K562 (cell line): ENCODE measurements around the gene CS. TPM values are rescaled to one million over a fixed set of nuclear protein-coding genes. Genes with fewer than 3 reads are reported as not detected.

Source experiments
- ADNP ChIP-seq: fragments of 200-800 bp; sonication (Bioruptor generic); IDR thresholded peaks from 2 replicates; pipeline ENCODE4 v1.6.1; 2016; ENCODE audit warnings: missing genetic modification characterization, missing compliant biosample characterization
- BACH1 ChIP-seq: fragments of 200-800 bp; sonication (Bioruptor generic); IDR thresholded peaks from 2 replicates; pipeline ENCODE4 v1.6.1; 2016; ENCODE audit warnings: missing genetic modification characterization, missing compliant biosample characterization
- BCOR ChIP-seq: fragments of 450-650 bp; IDR thresholded peaks from 2 replicates; pipeline ENCODE4 v1.6.1; 2016
- FOXA3 ChIP-seq, 2 experiments: fragments of 450-650 bp in 1 of 2; sonication (generic) in 1 of 2; formaldehyde crosslinking; IDR thresholded peaks in 1 of 2; conservative IDR thresholded peaks in 1 of 2; 2 replicates each; pipeline versions ENCODE4 v1.4.0 to v1.8.0; 2020 to 2022; ENCODE audit warnings: mild to moderate bottlenecking in 2 of 2, missing genetic modification reagents in 1 of 2
- FUS ChIP-seq: fragments of 200-400 bp; formaldehyde crosslinking; optimal IDR thresholded peaks from 2 replicates; pipeline ENCODE3; 2017; ENCODE audit warnings: low read depth, low read length
- GABPA ChIP-seq: fragments of 200-800 bp; sonication (Bioruptor generic); conservative IDR thresholded peaks from 2 replicates; pipeline ENCODE4 v1.6.1; 2016; ENCODE audit warnings: low read depth, missing genetic modification characterization, missing compliant biosample characterization
- HDAC1 ChIP-seq, 2 experiments: fragments of 450-650 bp; IDR thresholded peaks; 2 replicates each; pipeline ENCODE4 v1.6.1; 2016 to 2017; ENCODE audit warnings: inconsistent platforms in 1 of 2, mild to moderate bottlenecking in 1 of 2, moderate library complexity in 1 of 2
- HNRNPH1 ChIP-seq: fragments of 200-400 bp; formaldehyde crosslinking; optimal IDR thresholded peaks from 2 replicates; pipeline ENCODE3; 2017; ENCODE audit warnings: low read depth, mild to moderate bottlenecking, low read length, moderate library complexity
- KDM5B ChIP-seq: fragments of 200-600 bp; sonication (generic); IDR thresholded peaks from 2 replicates; pipeline ENCODE4 v1.6.1; 2012; ENCODE audit warnings: low read depth, mild to moderate bottlenecking, moderate library complexity, low read length, control low read depth, inconsistent platforms; ENCODE audit not compliant: insufficient replicate concordance
- NUFIP1 ChIP-seq: fragments of 450-650 bp; IDR thresholded peaks from 2 replicates; pipeline ENCODE4 v1.6.1; 2018; ENCODE audit not compliant: partially characterized antibody
- OTX1 ChIP-seq: fragments of 450-650 bp; formaldehyde crosslinking; IDR thresholded peaks from 2 replicates; pipeline ENCODE4 v1.4.0; 2022; ENCODE audit warnings: mild to moderate bottlenecking
- PHF20 ChIP-seq: fragments of 450-650 bp; IDR thresholded peaks from 2 replicates; pipeline ENCODE4 v1.6.1; 2018; ENCODE audit not compliant: partially characterized antibody
- POLR2AphosphoS2 ChIP-seq: IDR thresholded peaks from 2 replicates; pipeline ENCODE4 v1.6.1; 2012; ENCODE audit warnings: low read length, improper control_type of control experiment
- POLR3A ChIP-seq: IDR thresholded peaks from 2 replicates; pipeline ENCODE4 v1.6.1; 2011; ENCODE audit warnings: borderline replicate concordance, mild to moderate bottlenecking, moderate library complexity; ENCODE audit not compliant: insufficient read length, insufficient read depth; ENCODE audit errors: extremely low read depth
- RBM34 ChIP-seq: fragments of 200-400 bp; formaldehyde crosslinking; IDR thresholded peaks from 2 replicates; pipeline ENCODE4 v1.6.1; 2018; ENCODE audit warnings: low read length, borderline replicate concordance; ENCODE audit not compliant: insufficient read depth
- RHOXF2B ChIP-seq: fragments of 250-450 bp; sonication (Bioruptor Pico); conservative IDR thresholded peaks from 2 replicates; pipeline ENCODE4 v1.5.1; 2021
- SMARCA5 ChIP-seq: fragments of 450-650 bp; IDR thresholded peaks from 2 replicates; pipeline ENCODE4 v1.6.1; 2016
- SP2 ChIP-seq: IDR thresholded peaks from 2 replicates; pipeline ENCODE4 v1.6.1; 2011; ENCODE audit warnings: mild to moderate bottlenecking, low read depth, low read length, moderate library complexity; ENCODE audit not compliant: poor library complexity, severe bottlenecking; ENCODE audit errors: extremely low read depth
- ZC3H8 ChIP-seq: fragments of 450-650 bp; IDR thresholded peaks from 2 replicates; pipeline ENCODE4 v1.6.1; 2017
- ZFP30 ChIP-seq: fragments of 250-450 bp; sonication (Bioruptor Pico); IDR thresholded peaks from 2 replicates; pipeline ENCODE4 v1.8.0; 2022; ENCODE audit warnings: moderate library complexity, mild to moderate bottlenecking, inconsistent platforms, borderline replicate concordance
- ZNF121 ChIP-seq: sonication (generic); formaldehyde crosslinking; conservative IDR thresholded peaks from 2 replicates; pipeline ENCODE4 v1.8.0; 2022; ENCODE audit warnings: missing genetic modification reagents
- ZNF134 ChIP-seq: fragments of 250-450 bp; sonication (Bioruptor Pico); conservative IDR thresholded peaks from 2 replicates; pipeline ENCODE4 v1.4.0; 2020
- ZNF561 ChIP-seq: fragments of 450-650 bp; formaldehyde crosslinking; conservative IDR thresholded peaks from 2 replicates; pipeline ENCODE4 v1.4.0; 2020; ENCODE audit warnings: mild to moderate bottlenecking, moderate library complexity
- ZNF699 ChIP-seq: fragments of 250-450 bp; sonication (Bioruptor Pico); IDR thresholded peaks from 2 replicates; pipeline ENCODE4 v1.8.0; 2021; ENCODE audit warnings: mild to moderate bottlenecking, moderate library complexity; ENCODE audit not compliant: insufficient replicate concordance
- ZNF79 ChIP-seq: fragments of 250-450 bp; sonication (Bioruptor Pico); IDR thresholded peaks from 2 replicates; pipeline ENCODE4 v1.4.0; 2020; ENCODE audit warnings: low read depth, mild to moderate bottlenecking, moderate library complexity
- ZZZ3 ChIP-seq: fragments of 450-650 bp; IDR thresholded peaks from 2 replicates; pipeline ENCODE4 v1.6.1; 2016; ENCODE audit warnings: antibody characterized with exemption, mild to moderate bottlenecking, moderate library complexity
- polyA plus RNA-seq, 8 experiments: library from polyadenylated mRNA; depleted of rRNA in 4 of 8; stranded (reverse) in 5 of 8; unstranded in 3 of 8; fragments of >200 nt; fragmentation: Nextera tagmentation in 2 of 8; fragmentation: Illumina TruSeq in 1 of 8; extraction: Ambion mirVana in 2 of 8; extraction: Trizol in 1 of 8; gene quantifications; 2 replicates each; pipeline versions ENCODE4 v1.2.1 to v1.2.3, GENCODE V29; 2011 to 2014; ENCODE audit warnings: inconsistent platforms in 1 of 8, missing spikeins in 1 of 8
- total RNA-seq, 7 experiments: library from RNA; depleted of rRNA in 6 of 7; stranded (reverse); fragments of >200 nt in 6 of 7; fragmentation: Illumina TruSeq in 2 of 7; extraction: Trizol in 2 of 7; gene quantifications; 2 replicates each; pipeline versions ENCODE4 v1.2.1 to v1.2.3, GENCODE V29; 2011 to 2021; ENCODE audit warnings: low replicate concordance in 1 of 7
- TF ChIP-seq, protein P1 (sequence below): fragments of 250-450 bp; sonication (Bioruptor Pico); IDR thresholded peaks from 2 replicates; pipeline ENCODE4 v1.5.0; 2020; ENCODE audit warnings: mild to moderate bottlenecking, borderline replicate concordance
- TF ChIP-seq, protein P2 (sequence below): sonication (generic); formaldehyde crosslinking; IDR thresholded peaks from 2 replicates; pipeline ENCODE4 v1.5.0; 2020; ENCODE audit warnings: missing genetic modification reagents

Gene CS
- total and polyA plus RNA-seq, 9 of the 15 experiments (the other 6 are each of a cell fraction or from before 2014, with no cell fraction given): 99.9 to 390 (median 149) TPM

DNA sequence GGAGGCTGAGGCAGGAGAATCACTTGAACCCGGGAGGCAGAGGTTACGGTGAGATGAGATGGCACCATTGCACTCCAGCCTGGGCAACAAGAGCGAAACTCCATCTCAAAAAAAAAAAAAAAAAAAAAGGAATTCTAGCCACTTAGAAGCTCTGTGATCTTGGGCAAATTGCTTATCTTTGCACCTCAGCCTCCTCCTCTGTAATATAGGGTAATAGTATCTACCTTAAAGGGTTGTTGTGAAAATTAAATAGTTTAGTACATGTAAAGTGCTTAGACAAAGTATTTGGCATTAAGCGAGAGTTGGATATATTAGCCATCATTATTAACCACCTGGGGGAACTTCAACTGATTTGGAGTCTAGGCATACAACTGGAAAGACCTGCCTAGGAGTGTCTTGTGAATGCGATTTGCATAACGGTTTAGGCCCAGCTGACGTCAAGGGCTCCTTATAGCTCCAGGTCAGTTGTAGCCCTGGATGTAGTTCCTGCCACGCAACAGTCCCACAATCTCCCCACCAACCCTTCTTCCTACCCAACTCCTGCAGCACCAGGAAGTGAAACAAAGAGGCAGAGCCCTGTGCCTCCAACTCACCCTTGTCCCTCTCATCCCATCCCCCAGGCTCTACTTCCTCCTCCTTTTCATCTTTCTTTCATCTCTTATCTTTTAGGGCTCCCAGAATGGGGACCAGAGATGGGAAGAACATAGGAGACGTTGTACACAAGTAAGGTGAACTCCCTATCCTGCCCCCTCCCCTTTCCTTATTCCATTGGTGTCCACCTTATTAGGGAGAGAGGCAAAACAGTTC is 36.4 kb upstream of the CS start (continued):
- TF ChIP-seq KDM5B: peak; percentile 74
- TF ChIP-seq SMARCA5: no peak
- TF ChIP-seq RHOXF2B: no peak
- no peak for TF ChIP-seq ZNF699 (CRISPR knock-in tag)
- peak; percentile 84 for TF ChIP-seq OTX1 (CRISPR knock-in tag)
- TF ChIP-seq ZNF121 (CRISPR knock-in tag): no peak
- TF ChIP-seq SP2: no peak
- no peak for TF ChIP-seq RBM34
- 0 out of 2 replicates have a peak, but pooled peaks have one; percentile 17 for TF ChIP-seq ADNP (tag)
- peak in 1 of 2 experiments; percentile 59; a peak in 2 of 4 replicates for TF ChIP-seq HDAC1 (IDR thresholded peaks at IDR 0.05)
- no peak for TF ChIP-seq NUFIP1
- TF ChIP-seq FUS: no peak
- TF ChIP-seq POLR2AphosphoS2: peak; percentile 90; the same call in 1 of the 2 replicates
- peak; percentile 92 for TF ChIP-seq GABPA (tag)
- TF ChIP-seq ZNF561 (CRISPR knock-in tag): no peak
- TF ChIP-seq FOXA3 (CRISPR knock-in tag; conservative IDR thresholded peaks at IDR 0.05 in 1 of 2, IDR thresholded peaks at IDR 0.05 in 1 of 2): 0 out of 4 replicates have a peak, but pooled peaks of 1 of the 2 experiments have one; percentile 25
- TF ChIP-seq HNRNPH1: no peak
- TF ChIP-seq, protein P1, sequence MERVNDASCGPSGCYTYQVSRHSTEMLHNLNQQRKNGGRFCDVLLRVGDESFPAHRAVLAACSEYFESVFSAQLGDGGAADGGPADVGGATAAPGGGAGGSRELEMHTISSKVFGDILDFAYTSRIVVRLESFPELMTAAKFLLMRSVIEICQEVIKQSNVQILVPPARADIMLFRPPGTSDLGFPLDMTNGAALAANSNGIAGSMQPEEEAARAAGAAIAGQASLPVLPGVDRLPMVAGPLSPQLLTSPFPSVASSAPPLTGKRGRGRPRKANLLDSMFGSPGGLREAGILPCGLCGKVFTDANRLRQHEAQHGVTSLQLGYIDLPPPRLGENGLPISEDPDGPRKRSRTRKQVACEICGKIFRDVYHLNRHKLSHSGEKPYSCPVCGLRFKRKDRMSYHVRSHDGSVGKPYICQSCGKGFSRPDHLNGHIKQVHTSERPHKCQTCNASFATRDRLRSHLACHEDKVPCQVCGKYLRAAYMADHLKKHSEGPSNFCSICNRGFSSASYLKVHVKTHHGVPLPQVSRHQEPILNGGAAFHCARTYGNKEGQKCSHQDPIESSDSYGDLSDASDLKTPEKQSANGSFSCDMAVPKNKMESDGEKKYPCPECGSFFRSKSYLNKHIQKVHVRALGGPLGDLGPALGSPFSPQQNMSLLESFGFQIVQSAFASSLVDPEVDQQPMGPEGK (CRISPR knock-in tag): no peak
- TF ChIP-seq PHF20: peak; percentile 39
- TF ChIP-seq, protein P2, sequence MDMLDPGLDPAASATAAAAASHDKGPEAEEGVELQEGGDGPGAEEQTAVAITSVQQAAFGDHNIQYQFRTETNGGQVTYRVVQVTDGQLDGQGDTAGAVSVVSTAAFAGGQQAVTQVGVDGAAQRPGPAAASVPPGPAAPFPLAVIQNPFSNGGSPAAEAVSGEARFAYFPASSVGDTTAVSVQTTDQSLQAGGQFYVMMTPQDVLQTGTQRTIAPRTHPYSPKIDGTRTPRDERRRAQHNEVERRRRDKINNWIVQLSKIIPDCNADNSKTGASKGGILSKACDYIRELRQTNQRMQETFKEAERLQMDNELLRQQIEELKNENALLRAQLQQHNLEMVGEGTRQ (CRISPR knock-in tag): no peak
- no peak; the same call in 1 of the 2 replicates for TF ChIP-seq BACH1 (tag)
- 0 out of 2 replicates have a peak, but pooled peaks have one; percentile 42 for TF ChIP-seq ZC3H8
- TF ChIP-seq ZNF79 (CRISPR knock-in tag): no peak
- TF ChIP-seq ZZZ3: no peak
- no peak for TF ChIP-seq POLR3A
- TF ChIP-seq ZFP30 (CRISPR knock-in tag): no peak
- no peak for TF ChIP-seq BCOR
- TF ChIP-seq ZNF134 (CRISPR knock-in tag): peak; percentile 77
